Measurements from ENCODE around the gene S100A8.

- no peak for TF ChIP-seq CTCF (IDR thresholded peaks at IDR 0.05)
- TF ChIP-seq POLR2A (IDR thresholded peaks at IDR 0.05): no peak
Measured at GRCh38 chr1:153345187-153346076, 45.4 kb downstream of the S100A8 start.

All from suprapubic skin (tissue), 3 donors.